Measurements from ENCODE around the gene F3. TPM values are rescaled to one million over a fixed set of nuclear protein-coding genes. Genes with fewer than 3 reads are reported as not detected.

The F3 gene
- total and polyA plus RNA-seq, 9 of the 15 experiments (the other 6 are each of a cell fraction or from before 2014, with no cell fraction given), result 0.24 to 0.28 TPM; not detected in 7

- TF ChIP-seq KDM4B (IDR thresholded peaks at IDR 0.05; ENCODE audit: borderline replicate concordance in 2 of 2, low read depth in 1 of 2), result no peak
- peak; percentile 45; the same call in 1 of the 2 replicates for TF ChIP-seq TEAD4 (IDR thresholded peaks at IDR 0.05; ENCODE audit: low read length)
- no peak for TF ChIP-seq TEAD4 (CRISPR knock-in tag; IDR thresholded peaks at IDR 0.05; ENCODE audit: borderline replicate concordance)
- peak; percentile 25; the same call in 1 of the 2 replicates for TF ChIP-seq NFE2L1 (tag; IDR thresholded peaks at IDR 0.05; ENCODE audit: borderline replicate concordance, low read depth)
- no peak for TF ChIP-seq FIP1L1 (IDR thresholded peaks at IDR 0.05; ENCODE audit: low read depth, low read length, poor library complexity, severe bottlenecking)
- peak; percentile 63; the same call in 1 of the 2 replicates for TF ChIP-seq MAFK (IDR thresholded peaks at IDR 0.05; ENCODE audit: low read length)
- TF ChIP-seq ZNF398 (CRISPR knock-in tag; IDR thresholded peaks at IDR 0.05), result no peak
- no peak for TF ChIP-seq POLR3A (IDR thresholded peaks at IDR 0.05; ENCODE audit: borderline replicate concordance, extremely low read depth, insufficient read depth, insufficient read length)
- TF ChIP-seq POLR2AphosphoS5 (IDR thresholded peaks at IDR 0.05; ENCODE audit: control insufficient read depth, insufficient read depth, low read depth, low read length), result no peak
- TF ChIP-seq ZNF316 (IDR thresholded peaks at IDR 0.05), result peak; percentile 90
- TF ChIP-seq FOSL1 (tag; conservative IDR thresholded peaks at IDR 0.05), result peak; percentile 46
- TF ChIP-seq PML (IDR thresholded peaks at IDR 0.05; ENCODE audit: low read length), result no peak
- no peak for TF ChIP-seq HDAC2 (IDR thresholded peaks at IDR 0.05)
- no peak for TF ChIP-seq PHB (CRISPR knock-in tag; IDR thresholded peaks at IDR 0.05)
- TF ChIP-seq C11orf30 (IDR thresholded peaks at IDR 0.05; ENCODE audit: low read depth), result peak; percentile 83
Measured at GRCh38 chr1:94544706-94545490, 3.3 kb upstream of the F3 start (continued).

Data from K562 (cell line).